ENCODE measurements around the gene AGBL5.
"Not testable (repeated sequence)": the region's sequence is repeated elsewhere in the genome, so short reads cannot be mapped to it uniquely, and the experiment has no call there.

The AGBL5 gene

DNA sequence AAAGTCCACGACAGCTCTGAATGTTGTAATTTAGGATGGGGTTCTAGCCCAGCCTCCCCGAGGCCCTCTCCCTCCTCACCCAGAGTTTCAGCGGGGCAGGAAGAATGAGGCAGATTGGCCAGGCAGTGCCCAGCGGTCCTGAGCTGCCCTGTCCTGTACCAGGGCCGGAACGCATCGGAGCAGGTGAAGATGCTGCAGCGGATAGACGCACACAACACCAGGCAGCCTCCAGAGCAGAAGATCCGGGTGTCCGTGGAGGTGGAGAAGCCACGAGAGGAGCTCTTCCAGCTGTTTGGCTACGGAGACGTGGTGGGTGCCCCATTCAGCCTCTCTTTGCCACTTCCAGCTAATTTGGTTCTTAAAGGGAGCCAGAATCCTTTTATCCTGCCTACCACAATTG, 45.9 kb downstream of the AGBL5 start:
- no peaks in the 10 kb centered on the region for H3K9me3 ChIP-seq (ENCODE audit: control insufficient read depth in 5 of 5, low read length in 5 of 5)
- no peak overlapping the region for H3K27ac ChIP-seq (ENCODE audit: low read depth, low read length)
- peaks cover 0 to 6% (median 0%) of the 10 kb centered on the region in 5 donors for H3K36me3 ChIP-seq (ENCODE audit: control insufficient read depth in 5 of 5, insufficient read depth in 5 of 5, low read length in 5 of 5)
- H3K27me3 ChIP-seq (ENCODE audit: control insufficient read depth in 5 of 5, insufficient read depth in 4 of 5, low read length in 5 of 5), result no peaks in the 10 kb centered on the region
- H3K4me3 ChIP-seq (ENCODE audit: low read depth in 1 of 5, low read length in 5 of 5), result no peak overlapping the region
- H3K9ac ChIP-seq (ENCODE audit: low read length in 5 of 5), result no peak overlapping the region
- peaks cover 6 to 19% (median 13%) of the 10 kb centered on the region in 5 donors for H3K4me1 ChIP-seq (ENCODE audit: control insufficient read depth in 5 of 5, insufficient read depth in 5 of 5, low read length in 5 of 5)

DNA sequence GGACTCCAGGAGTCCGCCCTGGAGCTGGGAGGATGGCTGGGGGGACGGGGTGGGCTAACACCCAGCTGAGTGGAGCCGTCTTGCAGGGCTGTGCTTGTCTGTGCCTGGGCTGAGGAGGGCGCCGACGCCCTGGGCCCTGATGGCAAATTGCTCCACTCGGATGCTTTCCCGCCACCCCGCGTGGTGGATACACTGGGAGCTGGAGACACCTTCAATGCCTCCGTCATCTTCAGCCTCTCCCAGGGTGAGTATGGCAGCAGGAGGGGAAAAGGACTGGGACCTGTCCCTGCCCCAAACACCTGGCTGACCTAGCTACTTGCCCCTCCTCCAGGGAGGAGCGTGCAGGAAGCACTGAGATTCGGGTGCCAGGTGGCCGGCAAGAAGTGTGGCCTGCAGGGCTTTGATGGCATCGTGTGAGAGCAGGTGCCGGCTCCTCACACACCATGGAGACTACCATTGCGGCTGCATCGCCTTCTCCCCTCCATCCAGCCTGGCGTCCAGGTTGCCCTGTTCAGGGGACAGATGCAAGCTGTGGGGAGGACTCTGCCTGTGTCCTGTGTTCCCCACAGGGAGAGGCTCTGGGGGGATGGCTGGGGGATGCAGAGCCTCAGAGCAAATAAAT, 48.0 kb downstream of the AGBL5 start:
- peak overlapping the region in 1 of 5 donors; percentile 4 for H3K9ac ChIP-seq (ENCODE audit: low read length in 5 of 5)

DNA sequence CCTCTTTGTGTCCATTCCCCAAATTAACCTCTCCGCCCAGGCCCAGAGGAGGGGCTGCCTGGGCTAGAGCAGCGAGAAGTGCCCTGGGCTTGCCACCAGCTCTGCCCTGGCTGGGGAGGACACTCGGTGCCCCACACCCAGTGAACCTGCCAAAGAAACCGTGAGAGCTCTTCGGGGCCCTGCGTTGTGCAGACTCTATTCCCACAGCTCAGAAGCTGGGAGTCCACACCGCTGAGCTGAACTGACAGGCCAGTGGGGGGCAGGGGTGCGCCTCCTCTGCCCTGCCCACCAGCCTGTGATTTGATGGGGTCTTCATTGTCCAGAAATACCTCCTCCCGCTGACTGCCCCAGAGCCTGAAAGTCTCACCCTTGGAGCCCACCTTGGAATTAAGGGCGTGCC, 48.6 kb downstream of the AGBL5 start:
- H3K36me3 ChIP-seq (ENCODE audit: control insufficient read depth in 5 of 5, insufficient read depth in 5 of 5, low read length in 5 of 5), result peaks cover 0 to 2% (median 0%) of the 10 kb centered on the region in 5 donors
- no peak overlapping the region for H3K9ac ChIP-seq (ENCODE audit: low read length in 5 of 5)
- peaks cover 6 to 19% (median 13%) of the 10 kb centered on the region in 5 donors for H3K4me1 ChIP-seq (ENCODE audit: control insufficient read depth in 5 of 5, insufficient read depth in 5 of 5, low read length in 5 of 5)
- no peak overlapping the region for H3K27ac ChIP-seq (ENCODE audit: low read depth, low read length)
- H3K9me3 ChIP-seq (ENCODE audit: control insufficient read depth in 5 of 5, low read length in 5 of 5), result no peaks in the 10 kb centered on the region
- H3K4me3 ChIP-seq (ENCODE audit: low read depth in 1 of 5, low read length in 5 of 5), result no peak overlapping the region
- peaks cover 0 to 7% (median 0%) of the 10 kb centered on the region in 5 donors for H3K27me3 ChIP-seq (ENCODE audit: control insufficient read depth in 5 of 5, insufficient read depth in 4 of 5, low read length in 5 of 5)

More for the DNA sequence above, 48.0 kb downstream of the AGBL5 start:
- H3K9me3 ChIP-seq (ENCODE audit: control insufficient read depth in 5 of 5, low read length in 5 of 5), result no peaks in the 10 kb centered on the region
- peaks cover 6 to 19% (median 13%) of the 10 kb centered on the region in 5 donors for H3K4me1 ChIP-seq (ENCODE audit: control insufficient read depth in 5 of 5, insufficient read depth in 5 of 5, low read length in 5 of 5)
- H3K36me3 ChIP-seq (ENCODE audit: control insufficient read depth in 5 of 5, insufficient read depth in 5 of 5, low read length in 5 of 5), result peaks cover 0 to 3% (median 0%) of the 10 kb centered on the region in 5 donors
- H3K27me3 ChIP-seq (ENCODE audit: control insufficient read depth in 5 of 5, insufficient read depth in 4 of 5, low read length in 5 of 5), result peaks cover 0 to 5% (median 0%) of the 10 kb centered on the region in 5 donors
- no peak overlapping the region for H3K27ac ChIP-seq (ENCODE audit: low read depth, low read length)
- H3K4me3 ChIP-seq (ENCODE audit: low read depth in 1 of 5, low read length in 5 of 5), result no peak overlapping the region

DNA sequence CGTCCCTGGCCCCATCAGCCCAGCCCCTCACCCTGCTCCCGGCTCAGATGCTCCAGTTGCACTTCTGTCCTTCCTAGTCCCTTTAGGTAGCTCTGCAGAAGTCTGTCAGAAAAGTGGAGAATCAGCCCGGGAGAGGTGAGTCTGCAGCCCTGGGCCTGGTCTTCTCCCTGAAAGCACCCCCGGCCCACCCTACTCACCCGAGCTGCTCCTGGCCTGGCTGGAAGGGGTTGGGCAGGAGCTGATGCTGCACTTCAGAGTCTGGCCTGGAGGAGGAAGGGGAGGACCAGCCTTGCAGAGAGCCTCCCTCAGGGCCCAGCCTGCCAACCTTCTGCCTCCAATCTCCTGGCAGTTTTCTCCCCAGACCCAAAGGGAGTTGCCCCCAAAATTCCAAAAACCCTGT, 50.9 kb downstream of the AGBL5 start:
- Histone ChIP-seq H3K9me3 (ENCODE audit: control insufficient read depth in 5 of 5, low read length in 5 of 5) (no peaks in the 10 kb centered on the region), H3K4me1 (ENCODE audit: control insufficient read depth in 5 of 5, insufficient read depth in 5 of 5, low read length in 5 of 5) (peaks cover 0 to 2% (median 0%) of the 10 kb centered on the region in 5 donors), H3K4me3 (ENCODE audit: low read depth in 1 of 5, low read length in 5 of 5) (no peak overlapping the region), H3K27ac (ENCODE audit: low read depth, low read length) (no peak overlapping the region), H3K27me3 (ENCODE audit: control insufficient read depth in 5 of 5, insufficient read depth in 4 of 5, low read length in 5 of 5) (peaks cover 0 to 7% (median 0%) of the 10 kb centered on the region in 5 donors), H3K36me3 (ENCODE audit: control insufficient read depth in 5 of 5, insufficient read depth in 5 of 5, low read length in 5 of 5) (peaks cover 0 to 2% (median 0%) of the 10 kb centered on the region in 5 donors), H3K9ac (ENCODE audit: low read length in 5 of 5) (no peak overlapping the region)

DNA sequence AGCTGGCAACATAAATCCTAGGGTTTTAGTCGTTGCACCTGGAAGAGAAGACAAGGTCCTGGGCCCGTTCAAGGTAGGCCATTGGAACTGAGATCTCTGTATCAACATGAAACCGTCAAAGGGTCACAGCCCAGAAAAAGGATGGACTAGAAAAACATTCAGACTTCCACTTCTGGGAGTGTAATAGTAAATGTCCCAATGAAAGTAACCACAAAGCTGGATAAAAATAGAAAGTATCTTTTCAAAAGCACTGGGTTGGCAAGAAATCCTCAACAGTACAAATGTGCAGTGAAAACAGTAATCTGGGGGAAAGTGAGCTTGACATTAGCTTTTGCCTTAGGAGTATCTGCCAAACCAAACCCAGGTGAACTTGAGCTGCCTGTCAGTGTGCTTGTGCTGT, 54.5 kb downstream of the AGBL5 start:
- Histone ChIP-seq H3K27ac (ENCODE audit: low read depth, low read length) (no peak overlapping the region), H3K4me1 (ENCODE audit: control insufficient read depth in 5 of 5, insufficient read depth in 5 of 5, low read length in 5 of 5) (no peaks in the 10 kb centered on the region), H3K9me3 (ENCODE audit: control insufficient read depth in 5 of 5, low read length in 5 of 5) (no peaks in the 10 kb centered on the region), H3K36me3 (ENCODE audit: control insufficient read depth in 5 of 5, insufficient read depth in 5 of 5, low read length in 5 of 5) (no peaks in the 10 kb centered on the region), H3K4me3 (ENCODE audit: low read depth in 1 of 5, low read length in 5 of 5) (no peak overlapping the region), H3K9ac (ENCODE audit: low read length in 5 of 5) (no peak overlapping the region), H3K27me3 (ENCODE audit: control insufficient read depth in 5 of 5, insufficient read depth in 4 of 5, low read length in 5 of 5) (peaks cover 0 to 7% (median 0%) of the 10 kb centered on the region in 5 donors)

DNA sequence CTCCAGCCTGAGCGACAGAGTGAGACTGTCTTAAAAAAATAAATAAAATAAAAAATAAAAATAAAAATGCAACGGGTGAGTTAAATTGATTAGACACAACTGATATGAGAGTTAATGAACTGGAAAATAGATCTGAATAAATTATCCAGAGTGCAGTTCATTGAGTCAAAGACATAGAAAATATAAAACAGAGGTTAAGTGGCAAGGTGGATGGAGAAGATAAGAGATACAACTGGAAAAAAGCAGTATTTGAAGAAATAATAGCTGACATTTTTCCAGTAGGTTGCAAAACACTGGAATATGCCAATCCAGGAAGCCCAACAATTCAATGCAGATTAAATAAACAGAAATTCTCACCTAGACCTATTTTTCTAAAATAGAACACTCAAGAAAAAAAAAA, 56.8 kb downstream of the AGBL5 start:
- peaks cover 0 to 7% (median 0%) of the 10 kb centered on the region in 5 donors for H3K27me3 ChIP-seq (ENCODE audit: control insufficient read depth in 5 of 5, insufficient read depth in 4 of 5, low read length in 5 of 5)
- H3K4me3 ChIP-seq (ENCODE audit: low read depth in 1 of 5, low read length in 5 of 5), result no peak overlapping the region
- H3K9ac ChIP-seq (ENCODE audit: low read length in 5 of 5), result no peak overlapping the region
- no peak overlapping the region for H3K27ac ChIP-seq (ENCODE audit: low read depth, low read length)
- no peaks in the 10 kb centered on the region for H3K9me3 ChIP-seq (ENCODE audit: control insufficient read depth in 5 of 5, low read length in 5 of 5)
- H3K36me3 ChIP-seq (ENCODE audit: control insufficient read depth in 5 of 5, insufficient read depth in 5 of 5, low read length in 5 of 5), result no peaks in the 10 kb centered on the region
- H3K4me1 ChIP-seq (ENCODE audit: control insufficient read depth in 5 of 5, insufficient read depth in 5 of 5, low read length in 5 of 5), result no peaks in the 10 kb centered on the region

DNA sequence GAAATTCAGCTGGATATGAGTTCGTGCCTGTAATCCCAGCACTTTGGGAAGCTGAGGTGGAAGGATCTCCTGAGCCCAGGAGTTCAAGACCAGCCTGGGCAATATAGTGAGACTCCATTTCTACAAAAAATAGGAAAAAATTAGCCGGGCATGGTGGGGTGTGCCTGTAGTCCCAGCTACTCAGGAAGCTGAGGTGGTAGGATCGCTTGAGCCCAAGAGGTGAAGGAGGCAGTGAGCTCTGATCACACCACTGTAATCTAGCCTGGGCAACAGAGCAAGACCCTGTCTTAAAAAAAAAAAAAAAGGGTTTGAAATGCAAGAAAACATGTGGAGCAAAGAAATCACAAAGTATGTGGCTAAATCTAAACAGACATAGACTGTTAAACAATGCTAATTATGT, 57.6 kb downstream of the AGBL5 start:
- Histone ChIP-seq H3K36me3 (ENCODE audit: control insufficient read depth in 5 of 5, insufficient read depth in 5 of 5, low read length in 5 of 5) (no peaks in the 10 kb centered on the region), H3K4me1 (ENCODE audit: control insufficient read depth in 5 of 5, insufficient read depth in 5 of 5, low read length in 5 of 5) (no peaks in the 10 kb centered on the region), H3K4me3 (ENCODE audit: low read depth in 1 of 5, low read length in 5 of 5) (no peak overlapping the region)

DNA sequence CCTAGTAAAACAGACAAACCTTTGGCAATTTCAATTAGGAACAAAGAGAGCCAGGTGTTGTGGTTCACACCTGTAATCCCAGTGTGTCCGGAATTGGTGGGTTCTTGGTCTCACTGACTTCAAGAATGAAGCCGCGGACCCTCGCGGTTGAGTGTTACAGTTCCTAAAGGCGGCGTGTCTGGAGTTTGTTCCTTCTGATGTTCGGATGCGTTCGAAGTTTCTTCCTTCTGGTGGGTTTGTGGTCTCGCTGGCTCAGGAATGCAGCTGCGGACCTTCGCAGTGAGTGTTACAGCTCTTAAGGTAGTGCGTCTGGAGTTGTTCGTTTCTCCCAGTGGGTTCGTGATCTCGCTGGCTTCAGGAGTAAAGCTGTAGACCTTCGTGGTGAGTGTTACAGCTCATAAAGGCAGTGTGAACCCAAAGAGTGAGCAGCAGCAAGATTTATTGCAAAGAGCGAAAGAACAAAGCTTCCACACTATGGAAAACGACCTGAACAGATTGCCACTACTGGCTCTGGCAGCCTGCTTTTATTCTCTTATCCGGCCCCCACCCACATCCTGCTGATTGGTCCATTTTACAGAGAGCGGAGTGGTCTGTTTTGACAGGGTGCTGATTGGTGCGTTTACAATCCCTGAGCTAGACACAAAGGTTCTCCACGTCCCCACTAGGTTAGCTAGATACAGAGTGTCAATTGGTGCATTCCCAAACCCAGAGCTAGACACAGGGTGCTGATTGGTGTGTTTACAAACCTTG, 59.3 kb downstream of the AGBL5 start:
- H3K27ac ChIP-seq (ENCODE audit: low read depth, low read length); H3K9ac ChIP-seq (ENCODE audit: low read length in 5 of 5); H3K9me3 ChIP-seq (ENCODE audit: control insufficient read depth in 5 of 5, low read length in 5 of 5); H3K4me1 ChIP-seq (ENCODE audit: control insufficient read depth in 5 of 5, insufficient read depth in 5 of 5, low read length in 5 of 5); H3K27me3 ChIP-seq (ENCODE audit: control insufficient read depth in 5 of 5, insufficient read depth in 4 of 5, low read length in 5 of 5); H3K4me3 ChIP-seq (ENCODE audit: low read depth in 1 of 5, low read length in 5 of 5); H3K36me3 ChIP-seq (ENCODE audit: control insufficient read depth in 5 of 5, insufficient read depth in 5 of 5, low read length in 5 of 5): not testable (repeated sequence)

More for the DNA sequence above, 57.6 kb downstream of the AGBL5 start:
- H3K27me3 ChIP-seq (ENCODE audit: control insufficient read depth in 5 of 5, insufficient read depth in 4 of 5, low read length in 5 of 5), result peaks cover 0 to 5% (median 0%) of the 10 kb centered on the region in 5 donors
- no peak overlapping the region for H3K27ac ChIP-seq (ENCODE audit: low read depth, low read length)
- no peak overlapping the region for H3K9ac ChIP-seq (ENCODE audit: low read length in 5 of 5)
- H3K9me3 ChIP-seq (ENCODE audit: control insufficient read depth in 5 of 5, low read length in 5 of 5), result no peaks in the 10 kb centered on the region

DNA sequence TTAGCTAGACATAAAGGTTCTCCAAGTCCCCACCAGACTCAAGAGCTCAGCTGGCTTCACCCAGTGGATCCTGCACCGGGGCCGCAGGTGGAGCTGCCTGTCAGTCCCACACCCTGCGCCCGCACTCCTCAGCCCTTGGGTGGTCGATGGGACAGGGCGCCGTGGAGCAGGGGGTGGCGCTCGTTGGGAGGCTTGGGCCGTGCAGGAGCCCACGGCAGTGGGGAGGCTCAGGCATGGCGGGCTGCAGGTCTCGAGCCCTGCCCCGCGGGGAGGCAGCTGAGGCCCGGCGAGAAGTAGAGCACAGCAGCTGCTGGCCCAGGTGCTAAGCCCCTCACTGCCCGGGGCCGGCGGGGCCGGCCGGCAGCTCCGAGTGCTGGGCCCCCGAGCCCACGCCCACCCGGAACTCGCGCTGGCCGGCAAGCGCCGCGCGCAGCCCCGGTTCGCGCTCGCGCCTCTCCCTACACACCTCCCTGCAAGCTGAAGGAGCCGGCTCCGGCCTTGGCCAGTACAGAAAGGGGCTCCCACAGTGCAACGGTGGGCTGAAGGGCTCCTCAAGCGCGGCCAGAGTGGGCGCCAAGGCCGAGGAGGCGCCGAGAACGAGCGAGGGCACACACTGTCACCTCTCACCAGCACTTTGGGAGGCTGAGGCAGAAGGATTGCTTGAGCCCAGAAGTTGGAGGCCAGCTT, 60.1 kb downstream of the AGBL5 start:
- not testable (repeated sequence) for H3K4me3 ChIP-seq (ENCODE audit: low read depth in 1 of 5, low read length in 5 of 5); H3K9me3 ChIP-seq (ENCODE audit: control insufficient read depth in 5 of 5, low read length in 5 of 5); H3K27me3 ChIP-seq (ENCODE audit: control insufficient read depth in 5 of 5, insufficient read depth in 4 of 5, low read length in 5 of 5); H3K9ac ChIP-seq (ENCODE audit: low read length in 5 of 5); H3K4me1 ChIP-seq (ENCODE audit: control insufficient read depth in 5 of 5, insufficient read depth in 5 of 5, low read length in 5 of 5); H3K36me3 ChIP-seq (ENCODE audit: control insufficient read depth in 5 of 5, insufficient read depth in 5 of 5, low read length in 5 of 5); H3K27ac ChIP-seq (ENCODE audit: low read depth, low read length)

DNA sequence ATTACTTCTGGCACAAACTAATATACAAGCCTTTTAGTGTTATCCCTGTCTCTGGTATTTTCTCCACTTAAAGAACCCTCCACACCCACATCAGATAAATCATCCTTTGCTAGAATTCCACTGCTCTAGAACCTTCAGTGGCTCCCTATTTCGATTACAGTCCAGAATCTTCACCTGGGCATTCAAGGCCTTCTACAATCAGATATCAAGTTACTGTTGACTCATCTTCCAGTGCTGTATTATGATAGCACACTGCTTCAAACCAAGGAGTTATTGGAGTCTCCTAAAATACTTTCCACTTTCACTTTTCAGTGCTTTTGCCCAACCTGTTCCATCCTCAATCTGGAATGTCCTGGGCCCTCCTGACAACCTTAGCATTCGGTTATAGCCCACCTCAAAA, 64.1 kb downstream of the AGBL5 start:
- Histone ChIP-seq H3K4me3 (ENCODE audit: low read depth in 1 of 5, low read length in 5 of 5) (no peak overlapping the region), H3K9ac (ENCODE audit: low read length in 5 of 5) (no peak overlapping the region), H3K9me3 (ENCODE audit: control insufficient read depth in 5 of 5, low read length in 5 of 5) (no peaks in the 10 kb centered on the region), H3K27me3 (ENCODE audit: control insufficient read depth in 5 of 5, insufficient read depth in 4 of 5, low read length in 5 of 5) (peaks cover 0 to 16% (median 9%) of the 10 kb centered on the region in 5 donors), H3K36me3 (ENCODE audit: control insufficient read depth in 5 of 5, insufficient read depth in 5 of 5, low read length in 5 of 5) (no peaks in the 10 kb centered on the region), H3K4me1 (ENCODE audit: control insufficient read depth in 5 of 5, insufficient read depth in 5 of 5, low read length in 5 of 5) (peaks cover 2 to 15% (median 13%) of the 10 kb centered on the region in 5 donors), H3K27ac (ENCODE audit: low read depth, low read length) (no peak overlapping the region)
